Uterus (tissue), 2 donors: Measurements from ENCODE around the gene LCP2.

Experiments
- POLR2A ChIP-seq, 2 donors: fragments of 450-650 bp; IDR thresholded peaks; one replicate each; pipeline ENCODE4 v1.6.1; 2016; ENCODE audit warnings: antibody characterized with exemption in 2 of 2, mild to moderate bottlenecking in 1 of 2, moderate library complexity in 1 of 2
- TF ChIP-seq, protein P1 (sequence below), 4 experiments: fragments of 200-600 bp in 2 of 4; fragments of 450-650 bp in 2 of 4; sonication (generic) in 2 of 4; IDR thresholded peaks; one replicate each; pipeline ENCODE4 v1.5.1; 2016 to 2019; ENCODE audit warnings: antibody characterized with exemption in 4 of 4, mild to moderate bottlenecking in 2 of 4, moderate library complexity in 1 of 4

DNA sequence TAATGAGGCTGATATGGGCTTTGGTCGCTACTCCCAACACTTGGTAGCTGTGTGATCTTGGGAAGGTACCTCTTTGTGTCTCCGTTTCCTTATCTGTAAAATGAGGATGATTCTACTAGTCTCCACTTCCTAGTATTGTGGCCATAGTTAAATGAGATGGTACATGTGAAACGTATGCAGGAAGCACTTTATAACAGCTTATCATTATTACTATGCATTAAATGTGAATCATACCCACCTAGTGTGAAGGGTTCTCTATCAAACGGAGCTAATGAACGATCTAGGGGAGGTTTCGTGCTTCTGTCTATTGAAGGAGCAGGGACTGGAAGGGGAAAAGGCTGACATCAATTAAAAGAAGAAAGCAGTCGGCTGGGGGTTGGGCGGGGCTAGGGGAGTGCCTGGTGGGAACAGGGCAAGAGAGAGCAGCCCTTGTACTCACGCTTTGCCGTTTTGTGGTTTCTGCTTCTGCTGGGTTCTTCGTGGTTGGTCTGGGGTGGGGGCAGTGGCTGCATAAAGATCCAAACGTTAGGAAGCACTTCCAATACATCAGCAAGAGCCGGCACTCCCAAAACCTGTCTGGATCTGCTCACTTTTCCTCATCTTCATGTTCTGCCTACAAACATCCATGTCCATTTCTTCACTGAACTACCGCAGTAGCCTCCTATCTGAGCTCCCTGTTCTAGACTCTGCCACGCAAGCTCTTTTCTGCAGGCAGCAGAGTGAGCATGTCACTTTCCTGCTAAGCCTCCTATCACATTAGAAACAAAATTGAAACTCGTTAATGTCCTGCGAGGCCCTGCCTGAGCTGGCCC, 30.8 kb downstream of the LCP2 start:
- TF ChIP-seq, protein P1, sequence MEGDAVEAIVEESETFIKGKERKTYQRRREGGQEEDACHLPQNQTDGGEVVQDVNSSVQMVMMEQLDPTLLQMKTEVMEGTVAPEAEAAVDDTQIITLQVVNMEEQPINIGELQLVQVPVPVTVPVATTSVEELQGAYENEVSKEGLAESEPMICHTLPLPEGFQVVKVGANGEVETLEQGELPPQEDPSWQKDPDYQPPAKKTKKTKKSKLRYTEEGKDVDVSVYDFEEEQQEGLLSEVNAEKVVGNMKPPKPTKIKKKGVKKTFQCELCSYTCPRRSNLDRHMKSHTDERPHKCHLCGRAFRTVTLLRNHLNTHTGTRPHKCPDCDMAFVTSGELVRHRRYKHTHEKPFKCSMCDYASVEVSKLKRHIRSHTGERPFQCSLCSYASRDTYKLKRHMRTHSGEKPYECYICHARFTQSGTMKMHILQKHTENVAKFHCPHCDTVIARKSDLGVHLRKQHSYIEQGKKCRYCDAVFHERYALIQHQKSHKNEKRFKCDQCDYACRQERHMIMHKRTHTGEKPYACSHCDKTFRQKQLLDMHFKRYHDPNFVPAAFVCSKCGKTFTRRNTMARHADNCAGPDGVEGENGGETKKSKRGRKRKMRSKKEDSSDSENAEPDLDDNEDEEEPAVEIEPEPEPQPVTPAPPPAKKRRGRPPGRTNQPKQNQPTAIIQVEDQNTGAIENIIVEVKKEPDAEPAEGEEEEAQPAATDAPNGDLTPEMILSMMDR (IDR thresholded peaks at IDR 0.05) = no peak
- no peak for TF ChIP-seq POLR2A (IDR thresholded peaks at IDR 0.05)
